NCI-H2171 treated with DMSO at 0.1 percent for 48 hours (cell line): Measurements from ENCODE around the gene PBX1.

ENCODE experiments used
- DNase-seq: peaks from one replicate; lab custom pipeline; 2025; lab: John Stamatoyannopoulos, UW

Gene PBX1

DNA sequence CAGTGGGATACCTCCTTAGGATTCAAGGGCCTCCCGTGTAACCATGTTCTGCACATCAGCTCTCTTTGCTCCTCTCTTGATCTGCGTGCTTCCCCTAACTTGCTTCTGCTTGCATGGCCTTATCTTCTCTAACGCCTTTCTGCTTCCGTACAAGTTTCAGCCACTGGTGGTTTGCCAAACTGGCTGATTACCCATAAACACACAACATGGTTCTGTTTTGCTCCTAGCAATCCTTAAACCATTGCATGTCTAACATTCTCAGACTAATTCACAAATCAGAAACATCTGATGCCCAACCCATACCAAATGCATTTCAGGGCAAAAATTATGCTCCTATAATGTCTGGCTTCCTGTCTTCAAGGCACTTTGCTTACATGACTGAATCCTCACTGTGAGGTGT lies 166.4 kb downstream of the PBX1 start:
- DNase-seq = no peak

DNA sequence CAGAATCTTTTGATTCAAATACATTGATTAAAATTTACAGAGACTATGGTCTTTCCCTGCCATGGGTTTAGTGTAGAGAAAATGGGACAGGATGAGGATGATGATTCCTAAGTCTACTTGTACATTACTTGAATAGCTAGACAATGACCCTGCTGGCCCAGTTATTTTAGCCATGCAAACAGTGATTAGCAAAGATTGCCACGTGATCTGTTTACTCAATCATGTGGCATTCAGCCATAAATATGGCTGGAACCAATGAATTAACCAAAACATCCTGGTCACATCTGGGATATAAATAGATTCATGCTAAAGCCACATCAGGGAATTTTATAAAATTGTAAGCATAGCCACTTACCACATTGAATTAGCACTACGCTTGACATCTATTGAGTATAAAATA lies 167.3 kb downstream of the PBX1 start:
- DNase-seq = no peak

DNA sequence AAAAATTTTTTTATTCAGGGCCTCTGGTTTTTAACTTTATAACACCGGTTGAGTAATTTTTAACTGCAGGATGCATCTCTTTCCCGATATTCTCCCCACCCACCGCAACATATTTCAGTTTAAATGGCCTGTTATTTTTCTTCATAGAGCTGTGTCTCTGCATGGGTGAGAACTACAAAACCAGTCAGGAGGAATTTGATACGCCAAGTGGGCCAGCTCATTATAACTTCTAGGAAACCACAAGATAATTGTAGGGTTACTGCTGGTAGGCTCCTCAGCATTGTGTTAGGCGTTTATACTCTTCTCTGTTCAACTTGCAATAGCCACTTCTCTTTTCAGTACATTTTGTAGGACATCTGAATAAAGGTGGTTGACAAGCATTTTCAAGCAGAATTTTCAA lies 169.7 kb downstream of the PBX1 start:
- peak; percentile 7 for DNase-seq

DNA sequence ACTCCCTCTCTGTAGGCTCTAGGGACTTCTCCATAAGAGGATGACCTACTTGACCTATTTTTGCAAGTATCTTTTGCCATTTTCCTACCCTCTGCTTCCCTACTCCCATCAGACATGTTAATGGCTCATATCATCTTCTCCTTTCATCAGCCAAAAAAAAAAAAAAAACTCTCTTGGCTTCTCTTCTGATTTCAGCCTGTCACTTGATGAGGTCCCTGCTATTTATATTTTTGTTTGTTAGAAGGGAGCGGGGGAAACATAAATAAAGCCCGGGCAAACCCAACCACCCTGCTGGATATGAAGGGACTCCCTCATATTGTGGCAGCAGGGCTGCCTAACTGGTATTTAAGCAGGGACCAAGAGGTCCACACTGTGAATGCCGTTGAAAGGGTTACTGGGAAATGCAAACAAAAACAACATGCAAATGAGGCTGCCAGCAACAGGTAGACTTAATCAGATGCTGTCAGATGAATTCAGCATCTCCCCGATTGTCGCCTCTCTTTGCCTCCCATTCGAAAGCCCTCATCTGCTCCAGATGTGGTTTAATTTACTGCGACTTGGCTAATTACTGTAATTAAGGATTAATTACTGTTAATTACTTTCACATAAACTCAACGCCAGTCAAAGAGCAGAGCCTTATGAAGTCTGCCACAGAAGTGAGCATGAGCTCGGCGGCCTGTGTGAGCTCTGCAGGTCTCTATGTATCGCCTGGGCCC lies 172.3 kb downstream of the PBX1 start:
- DNase-seq = no peak

DNA sequence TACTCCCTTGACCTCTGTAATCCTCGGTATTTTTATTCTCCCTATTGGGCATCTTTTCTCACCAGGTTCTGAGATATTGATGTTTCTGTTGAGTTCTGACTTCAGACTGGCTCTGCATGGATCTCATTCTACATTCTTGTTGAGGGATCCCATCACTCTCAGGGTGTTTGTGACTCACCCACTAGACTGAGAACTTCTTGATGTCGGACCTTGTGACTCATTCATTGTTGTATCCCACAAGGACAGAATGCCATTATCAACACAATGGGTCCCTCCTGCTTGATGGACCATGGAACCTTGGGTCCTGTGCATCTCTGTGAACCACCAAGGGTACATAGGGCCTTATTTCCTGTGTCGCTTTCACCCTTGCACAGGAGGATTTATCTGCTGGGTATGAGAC lies 174.1 kb downstream of the PBX1 start:
- no peak for DNase-seq

DNA sequence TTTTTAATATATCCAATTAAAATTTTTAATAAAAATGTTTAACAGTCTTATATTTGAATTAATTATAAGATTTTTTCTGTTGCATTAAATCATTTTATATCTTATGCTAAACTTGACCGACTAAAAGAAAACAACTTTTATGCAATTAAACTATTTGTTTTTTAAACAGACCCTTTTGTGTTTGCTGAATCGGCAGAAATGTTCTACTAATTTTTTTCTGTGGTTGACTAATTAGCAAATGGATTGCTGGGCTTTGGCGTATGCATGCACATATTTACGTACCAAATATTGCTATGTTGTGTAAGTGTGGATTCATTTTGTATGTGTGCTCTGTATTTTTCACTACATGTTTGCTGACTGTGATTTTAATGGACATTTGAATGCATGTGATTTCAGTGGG lies 174.8 kb downstream of the PBX1 start:
- DNase-seq = no peak

DNA sequence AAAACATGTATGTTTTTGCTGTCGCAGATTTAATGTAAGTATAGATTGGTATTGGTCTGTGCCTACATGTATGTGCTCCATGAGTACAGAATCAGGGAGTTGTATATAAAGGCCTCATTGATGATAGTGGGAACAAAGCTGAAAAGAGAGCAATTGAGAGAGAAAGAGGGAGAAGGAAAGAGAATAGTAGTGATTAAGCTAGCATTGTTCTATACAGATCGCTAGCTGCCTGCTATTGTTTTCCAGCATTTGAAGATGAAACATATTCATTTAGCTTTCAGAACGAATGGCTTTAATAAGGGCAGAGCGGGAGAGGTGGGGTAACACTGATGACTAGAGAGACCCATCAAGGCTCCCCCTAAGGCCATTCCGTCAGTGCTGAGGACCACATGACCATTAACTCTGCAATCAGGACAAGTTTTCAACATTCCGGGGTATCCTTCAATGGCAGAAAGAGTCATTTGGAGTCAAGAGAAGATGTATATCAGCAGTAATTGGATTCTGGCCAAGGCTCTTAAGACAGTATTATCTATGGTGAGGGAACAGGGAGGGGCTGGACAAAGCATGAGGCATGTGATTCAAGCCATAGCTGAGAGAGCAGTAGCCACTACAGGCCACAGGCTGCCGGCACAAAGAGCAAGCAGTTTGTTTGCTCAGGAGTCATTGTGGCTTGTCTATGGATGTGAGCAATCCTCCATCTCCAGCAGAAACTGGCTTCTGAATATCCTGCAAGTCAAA lies 176.5 kb downstream of the PBX1 start:
- DNase-seq = no peak

DNA sequence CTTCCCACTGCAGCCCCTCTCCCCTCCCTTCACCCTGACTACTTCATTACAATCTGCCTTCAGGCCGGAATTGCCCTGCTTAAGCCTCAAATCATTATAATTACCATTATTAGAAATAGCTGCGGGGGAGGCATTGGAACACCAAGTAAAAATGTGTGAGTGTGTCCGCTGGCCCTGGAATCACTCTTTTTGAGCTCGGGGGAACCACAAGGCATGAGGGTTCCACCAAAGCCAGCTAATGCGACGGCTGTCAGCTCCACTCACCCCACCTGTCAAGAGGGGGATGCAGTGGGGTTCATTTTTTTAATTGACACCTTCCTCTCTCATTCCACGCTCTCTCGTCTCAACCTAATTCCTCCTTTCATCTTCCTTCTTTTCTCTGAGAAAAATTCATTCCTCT lies 177.2 kb downstream of the PBX1 start:
- no peak for DNase-seq

DNA sequence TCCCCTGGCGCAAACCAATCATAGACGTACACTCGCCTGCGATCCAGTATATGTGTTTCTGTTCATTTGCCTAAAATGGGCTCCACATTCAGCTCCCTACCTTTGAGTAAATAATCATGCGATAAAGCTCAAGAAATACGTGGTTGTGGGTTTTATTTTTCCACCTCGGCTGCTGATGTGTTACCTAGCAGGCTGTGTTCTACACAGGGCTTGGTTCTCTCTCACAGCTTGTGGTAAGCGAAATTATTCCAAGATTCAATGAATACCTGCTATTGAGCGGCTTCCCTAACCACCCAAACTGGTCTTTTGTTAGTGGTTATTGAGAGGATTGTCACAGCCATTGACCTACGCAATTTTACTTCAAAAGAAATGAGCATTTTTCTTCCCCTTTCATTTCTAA lies 180.2 kb downstream of the PBX1 start:
- DNase-seq = no peak

DNA sequence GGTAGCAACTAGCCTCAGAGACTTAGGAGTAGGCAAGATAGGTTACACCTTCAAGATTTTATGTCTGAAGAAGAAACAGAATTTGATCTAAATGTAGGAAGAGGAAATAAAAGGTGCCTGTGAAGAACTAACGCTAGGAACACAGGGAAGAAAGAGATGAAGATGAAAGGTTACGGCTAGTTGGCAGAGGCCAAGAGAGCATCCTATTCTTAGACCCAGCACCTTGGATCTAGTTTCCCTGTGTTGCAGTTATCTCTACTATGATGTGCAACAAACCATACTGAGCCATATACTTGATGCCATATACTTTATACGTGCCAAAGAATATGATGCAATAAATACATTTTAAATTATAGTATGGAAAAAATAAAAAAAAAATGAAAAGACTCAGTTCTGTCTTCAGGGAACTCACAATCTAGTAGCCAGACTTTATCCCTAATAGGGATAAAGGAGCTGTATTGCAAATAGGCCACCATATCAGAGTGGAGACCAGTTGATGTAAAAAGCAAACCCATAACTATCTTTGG lies 181.1 kb downstream of the PBX1 start:
- no peak for DNase-seq

DNA sequence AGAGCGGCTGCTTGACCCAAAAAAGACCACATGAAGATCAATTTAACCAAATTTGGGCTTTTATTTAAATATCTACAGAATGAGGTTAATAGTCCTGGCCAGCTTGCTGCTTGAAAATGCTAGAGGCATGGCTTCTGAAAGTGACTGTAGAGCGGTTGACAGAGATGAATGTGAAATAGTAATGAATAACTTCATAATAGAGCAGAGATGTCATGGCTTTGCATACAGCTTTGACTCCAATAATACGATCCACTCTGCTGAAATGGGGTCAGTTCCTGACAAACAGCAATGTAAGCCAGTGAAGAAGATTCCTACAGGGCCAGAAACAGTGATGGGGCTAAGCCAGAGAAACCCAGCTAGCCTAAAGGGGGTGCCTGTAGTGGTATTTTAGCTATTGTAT lies 183.8 kb downstream of the PBX1 start:
- no peak for DNase-seq

DNA sequence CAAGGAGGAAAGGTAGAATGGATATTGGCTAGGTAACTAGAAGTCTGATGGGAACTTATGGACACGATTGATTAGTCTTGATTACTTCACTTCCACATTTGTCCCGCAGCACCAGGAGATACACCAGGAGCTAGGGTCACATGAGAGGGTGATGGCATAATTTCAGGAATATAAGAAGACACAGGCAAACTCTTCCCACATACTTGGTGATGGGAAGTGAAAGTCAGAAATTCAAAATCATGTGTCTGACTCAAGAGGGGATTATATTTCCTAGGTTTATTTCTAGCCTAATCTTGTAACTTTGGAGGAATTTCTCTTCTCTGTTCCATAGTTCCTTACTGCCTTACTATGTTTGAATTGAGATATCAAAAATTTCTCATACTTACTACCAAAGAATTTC lies 185.0 kb downstream of the PBX1 start:
- DNase-seq = no peak

DNA sequence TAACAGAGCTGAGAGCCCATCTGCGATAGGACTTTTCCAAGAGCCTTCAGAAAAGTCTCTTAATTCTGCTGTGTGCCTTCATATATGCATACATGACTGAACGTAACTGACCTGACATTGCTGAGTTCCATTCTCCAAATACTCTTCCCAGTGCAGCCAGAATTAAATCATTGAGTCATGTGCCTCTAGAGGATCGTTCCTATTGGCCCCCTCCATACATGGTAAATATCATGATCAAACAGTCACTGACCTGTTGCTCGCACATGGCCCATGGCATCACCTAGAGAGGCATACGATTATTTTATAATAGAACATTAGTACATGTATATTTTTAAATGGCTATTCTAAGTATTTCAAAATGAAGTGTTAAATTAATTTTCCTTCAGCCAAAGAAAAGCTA lies 186.8 kb downstream of the PBX1 start:
- DNase-seq = no peak

DNA sequence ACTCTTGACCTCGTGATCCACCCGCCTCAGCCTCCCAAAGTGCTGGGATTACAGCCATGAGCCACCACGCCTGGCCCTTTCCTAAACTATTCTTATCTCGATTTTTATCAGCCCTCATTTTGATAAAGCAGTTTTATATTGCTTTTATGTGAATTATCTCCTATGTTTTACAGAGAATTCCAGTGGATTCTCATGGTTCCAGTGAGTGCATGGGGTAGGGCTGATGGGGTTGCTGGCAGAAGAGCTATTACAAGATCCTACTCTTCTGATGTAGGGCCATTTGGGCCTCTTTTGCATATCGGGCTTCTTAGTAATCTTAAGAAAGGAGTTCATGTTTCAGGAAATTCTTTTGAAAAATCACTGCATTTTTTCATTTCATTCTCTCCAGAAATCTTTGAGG lies 187.6 kb downstream of the PBX1 start:
- DNase-seq = no peak

DNA sequence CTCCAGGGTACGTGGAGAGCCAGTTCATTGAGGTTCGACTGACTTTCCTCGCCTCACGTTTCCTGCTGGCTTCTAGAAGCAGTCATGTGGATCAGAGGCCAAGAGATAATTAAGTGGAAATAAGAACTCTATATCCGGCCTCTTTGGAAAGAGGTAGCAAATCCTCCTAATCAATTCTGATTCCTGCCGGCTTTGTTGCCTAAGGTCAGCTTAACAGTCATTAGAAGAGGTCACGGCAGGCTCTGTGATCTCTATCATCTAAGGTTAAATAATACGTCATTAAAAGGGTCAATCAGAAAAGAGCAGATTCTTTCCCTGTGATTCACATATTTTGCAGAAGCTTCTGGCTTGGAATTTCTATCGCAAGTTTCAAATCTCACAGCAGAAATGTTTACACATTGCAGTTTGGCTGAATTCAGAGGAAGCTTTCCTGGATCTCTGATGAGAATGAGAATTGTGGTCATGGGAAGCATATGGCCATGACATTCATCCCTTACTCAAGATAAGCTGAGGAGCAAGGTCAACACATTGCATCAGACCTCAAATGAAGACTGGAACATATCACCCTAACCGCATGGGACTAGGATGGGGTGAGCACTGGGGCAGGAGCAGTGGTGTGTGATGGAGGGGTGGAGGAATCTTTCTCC lies 189.4 kb downstream of the PBX1 start:
- DNase-seq = no peak

DNA sequence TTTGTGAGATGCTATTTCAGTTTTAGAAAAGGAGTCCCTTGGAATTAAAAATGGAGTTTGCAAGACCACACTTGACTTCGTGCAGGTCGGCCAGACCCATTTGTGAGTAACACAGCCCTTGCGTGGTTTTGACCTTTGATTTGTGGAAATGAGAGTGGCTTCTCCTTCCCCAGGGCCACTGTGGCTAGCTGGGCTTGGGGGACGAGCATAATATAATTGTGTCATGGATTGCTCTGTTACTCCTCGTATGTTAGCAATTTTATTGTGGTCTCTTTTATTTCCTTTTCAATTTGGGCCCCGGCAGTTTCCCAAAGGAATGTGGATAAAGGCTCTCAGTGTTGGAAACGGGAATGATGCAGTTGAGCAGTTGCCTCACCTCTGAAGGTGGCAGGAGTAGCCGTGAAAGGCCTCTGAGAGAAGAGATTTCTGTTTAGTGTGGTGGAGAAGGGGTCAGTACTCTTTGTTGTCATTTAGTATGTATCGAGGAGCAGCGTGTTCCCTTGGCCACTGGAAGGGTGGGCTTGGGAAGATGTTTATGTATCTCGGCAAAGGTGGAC lies 194.6 kb downstream of the PBX1 start:
- DNase-seq = no peak

DNA sequence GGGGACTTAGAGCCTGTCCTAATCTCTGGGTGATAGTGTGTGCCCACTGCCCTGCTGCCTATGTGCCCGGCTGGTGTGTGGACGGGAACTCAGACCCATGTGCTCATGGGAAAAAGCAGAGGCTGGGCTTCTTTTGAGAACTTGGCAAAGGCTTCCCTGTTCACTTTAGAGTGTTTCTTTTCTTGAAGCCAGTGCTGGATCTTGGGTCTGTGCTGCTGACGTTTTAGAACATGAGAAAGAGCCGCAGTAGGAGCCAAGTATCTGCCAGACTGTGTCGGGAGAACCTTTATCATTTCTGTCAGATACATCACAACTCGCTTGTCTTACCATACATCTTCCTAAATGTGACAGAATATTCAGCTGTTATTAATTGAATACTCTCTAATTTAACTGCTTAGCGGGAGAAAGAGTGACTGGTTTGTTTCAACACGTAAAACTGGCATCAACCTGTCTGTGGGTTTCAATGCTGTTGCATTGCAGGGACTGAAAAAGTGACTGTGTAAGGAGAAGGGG lies 195.2 kb downstream of the PBX1 start:
- DNase-seq = no peak

DNA sequence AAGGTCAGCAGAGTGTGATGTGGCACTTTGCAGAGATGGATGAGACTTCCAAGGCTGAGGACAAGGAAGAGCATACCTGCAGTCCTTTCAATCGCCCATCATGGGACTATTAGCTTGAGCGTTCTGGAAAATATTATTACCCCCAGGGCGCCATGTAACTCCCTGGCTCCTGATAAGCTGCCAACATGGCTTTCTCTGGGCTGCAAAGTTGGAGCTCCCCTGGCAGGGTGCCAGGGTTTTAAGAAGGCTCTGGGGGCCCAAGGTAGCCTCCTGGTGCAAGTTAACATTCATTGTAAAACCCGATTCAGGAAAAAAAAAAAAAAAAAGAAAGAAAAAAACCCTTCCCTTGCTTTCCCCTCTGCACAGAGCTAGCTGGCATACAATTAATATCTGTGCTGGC lies 196.7 kb downstream of the PBX1 start:
- peak; percentile 57 for DNase-seq

DNA sequence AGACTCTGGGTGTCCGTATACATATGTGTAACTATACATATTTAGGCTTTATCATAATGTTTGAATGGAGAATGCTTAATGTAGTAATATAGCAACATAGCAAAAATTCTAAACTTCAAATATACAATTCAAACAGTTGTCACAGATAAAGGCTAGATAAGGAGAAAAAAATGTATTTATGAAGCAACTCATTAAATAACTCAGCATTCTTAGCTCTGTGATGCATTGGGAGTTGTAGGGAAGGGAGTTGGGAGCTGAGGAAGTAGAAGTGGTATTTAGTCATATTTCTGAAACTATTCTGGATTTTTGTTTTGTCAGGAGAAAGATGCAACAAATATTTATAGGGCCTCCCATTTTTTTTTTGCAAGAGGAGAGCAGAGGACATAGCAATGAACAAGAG lies 197.8 kb downstream of the PBX1 start:
- no peak for DNase-seq

DNA sequence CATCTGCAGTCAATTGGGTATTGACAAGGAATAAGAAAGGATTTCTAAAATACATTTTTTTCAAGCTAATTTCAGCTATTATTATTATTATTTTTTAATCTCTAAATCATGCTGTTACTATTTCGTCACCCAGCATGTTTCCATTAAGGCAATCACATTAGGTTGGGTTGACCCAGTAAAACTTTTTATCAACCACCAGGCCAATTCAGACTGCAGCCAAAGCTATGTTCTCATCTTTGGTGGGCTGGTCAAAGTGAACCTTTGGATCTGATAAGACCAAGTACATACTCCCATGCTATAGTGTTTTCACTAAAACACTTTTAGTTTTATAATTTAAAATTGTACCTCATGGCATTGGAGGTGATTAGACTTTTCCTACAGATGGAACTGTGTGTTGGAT lies 198.6 kb downstream of the PBX1 start:
- no peak for DNase-seq

DNA sequence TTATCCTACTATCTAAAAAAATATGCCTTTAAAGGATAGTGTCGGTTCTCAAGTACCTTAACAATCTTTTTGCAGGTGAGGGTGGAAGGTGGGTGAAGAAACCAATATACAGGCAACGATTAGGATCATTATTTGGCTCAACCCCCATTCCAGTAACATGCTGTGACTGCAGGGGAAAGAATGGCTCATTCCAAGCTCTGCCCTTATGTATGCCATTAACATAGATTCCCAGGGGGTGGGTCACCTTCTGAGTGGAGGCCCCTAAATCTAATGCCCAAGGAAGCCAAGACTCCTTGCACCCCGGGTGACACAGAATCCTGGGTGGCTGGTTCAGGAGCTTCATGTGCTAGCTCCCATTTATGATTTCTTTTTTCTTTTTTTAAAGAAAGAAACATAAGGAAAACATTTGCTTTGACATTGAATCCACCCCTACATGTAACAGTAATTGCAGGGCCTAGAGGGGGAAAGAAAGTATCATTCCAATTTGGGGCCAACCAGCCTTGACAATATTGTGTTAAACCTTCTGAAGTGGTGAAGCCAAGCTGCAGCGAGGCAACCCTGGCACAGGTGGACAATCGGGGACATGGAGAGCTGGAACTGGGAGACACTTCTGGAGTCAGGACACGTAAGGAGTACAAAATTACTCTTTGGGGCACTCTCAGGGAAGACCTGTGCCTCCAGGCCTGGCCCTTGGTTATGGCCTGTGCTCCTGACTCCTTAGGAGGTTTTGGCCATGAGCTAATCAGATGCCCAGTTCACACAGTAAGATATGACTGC lies 200.3 kb downstream of the PBX1 start:
- DNase-seq = no peak

DNA sequence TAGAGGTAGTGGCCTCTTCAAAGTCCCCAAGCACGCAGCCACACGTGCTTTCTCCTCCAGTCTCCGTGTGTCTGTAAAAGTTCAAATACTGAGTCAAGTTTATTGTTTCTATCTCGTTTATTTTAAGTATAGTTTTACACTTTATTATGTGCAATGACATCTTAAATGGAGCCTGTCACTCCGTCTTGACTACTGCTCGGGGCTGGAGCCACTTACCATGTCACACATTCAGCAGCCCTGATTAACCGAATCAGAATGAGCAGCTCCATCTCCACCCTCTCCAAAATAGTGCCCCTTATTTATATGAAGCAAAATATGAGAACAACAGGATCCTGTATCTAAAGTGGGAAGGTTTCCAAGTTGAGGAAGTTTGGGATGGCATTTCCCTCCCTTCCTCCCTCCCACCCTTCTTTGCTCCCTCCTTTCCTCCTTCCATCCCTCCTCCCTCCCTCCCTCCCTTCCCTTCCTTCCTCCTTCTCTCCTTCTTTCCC lies 201.0 kb downstream of the PBX1 start:
- DNase-seq = no peak
